Measurements from ENCODE around the gene MRPL2.

GRCh38 chr6:43037197-43037596 lies 22.0 kb downstream of the MRPL2 start:
- TF ChIP-seq CTCF (conservative IDR thresholded peaks at IDR 0.05 in 1 of 2, IDR thresholded peaks at IDR 0.05 in 1 of 2; ENCODE audit: low read depth in 1 of 2, low read length in 2 of 2) (no peak), EZH2 (IDR thresholded peaks at IDR 0.05; ENCODE audit: low read length, missing control alignments) (no peak)

Data from fibroblast of lung (primary cell).